ENCODE data around the gene COPG2. TPM values are rescaled to one million over a fixed set of nuclear protein-coding genes. Genes with fewer than 3 reads are reported as not detected.
"Not testable (repeated sequence)": the region's sequence is repeated elsewhere in the genome, so short reads cannot be mapped to it uniquely, and the experiment has no call there.

COPG2 gene
- total RNA-seq, 1 donor from 2014 or later: 167 TPM

- Histone ChIP-seq H3K4me1 (no peaks in the 10 kb centered on the region), H3K27ac (no peak overlapping the region), H3K4me3 (no peak overlapping the region), H3K9ac (no peak overlapping the region), H2AFZ (replicated peaks) (no peak overlapping the region), H3K4me2 (no peak overlapping the region), H3K9me3 (ENCODE audit: low read depth) (no peaks in the 10 kb centered on the region), H3K36me3 (peaks cover 53% of the 10 kb centered on the region), H3K79me2 (ENCODE audit: low read depth) (no peaks in the 10 kb centered on the region), H3F3A (ENCODE audit: low read depth) (no peaks in the 10 kb centered on the region), H3K27me3 (no peaks in the 10 kb centered on the region), H4K20me1 (ENCODE audit: low read depth) (no peaks in the 10 kb centered on the region)
- H3K36me3 Mint-ChIP-seq: peaks cover 70% of the 10 kb centered on the region
- TF ChIP-seq, protein P1, sequence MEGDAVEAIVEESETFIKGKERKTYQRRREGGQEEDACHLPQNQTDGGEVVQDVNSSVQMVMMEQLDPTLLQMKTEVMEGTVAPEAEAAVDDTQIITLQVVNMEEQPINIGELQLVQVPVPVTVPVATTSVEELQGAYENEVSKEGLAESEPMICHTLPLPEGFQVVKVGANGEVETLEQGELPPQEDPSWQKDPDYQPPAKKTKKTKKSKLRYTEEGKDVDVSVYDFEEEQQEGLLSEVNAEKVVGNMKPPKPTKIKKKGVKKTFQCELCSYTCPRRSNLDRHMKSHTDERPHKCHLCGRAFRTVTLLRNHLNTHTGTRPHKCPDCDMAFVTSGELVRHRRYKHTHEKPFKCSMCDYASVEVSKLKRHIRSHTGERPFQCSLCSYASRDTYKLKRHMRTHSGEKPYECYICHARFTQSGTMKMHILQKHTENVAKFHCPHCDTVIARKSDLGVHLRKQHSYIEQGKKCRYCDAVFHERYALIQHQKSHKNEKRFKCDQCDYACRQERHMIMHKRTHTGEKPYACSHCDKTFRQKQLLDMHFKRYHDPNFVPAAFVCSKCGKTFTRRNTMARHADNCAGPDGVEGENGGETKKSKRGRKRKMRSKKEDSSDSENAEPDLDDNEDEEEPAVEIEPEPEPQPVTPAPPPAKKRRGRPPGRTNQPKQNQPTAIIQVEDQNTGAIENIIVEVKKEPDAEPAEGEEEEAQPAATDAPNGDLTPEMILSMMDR (IDR thresholded peaks at IDR 0.05): no peak
- TF ChIP-seq EZH2phosphoT487 (IDR thresholded peaks at IDR 0.05) (no peak), EZH2 (IDR thresholded peaks at IDR 0.05) (no peak)
- H3K4me3 Mint-ChIP-seq: no peak overlapping the region
- H3K27me3 Mint-ChIP-seq (ENCODE audit: insufficient read depth, low read depth): no peaks in the 10 kb centered on the region
- H3K27ac Mint-ChIP-seq: no peak overlapping the region
- H3K4me1 Mint-ChIP-seq: no peaks in the 10 kb centered on the region
- DNase-seq (ENCODE audit: low spot score): no peak
- H3K9me3 Mint-ChIP-seq: peaks cover 2% of the 10 kb centered on the region
Measured at GRCh38 chr7:130611218-130611617, 57.3 kb downstream of the COPG2 start.

GRCh38 chr7:130607066-130607465 is 61.5 kb downstream of the COPG2 start:
- H2AFZ ChIP-seq (replicated peaks): not testable (repeated sequence)

GRCh38 chr7:130606161-130606560 is 62.4 kb downstream of the COPG2 start:
- H3K4me3 ChIP-seq: no peak overlapping the region
- H3K9me3 ChIP-seq (ENCODE audit: low read depth): no peaks in the 10 kb centered on the region
- H3K4me1 Mint-ChIP-seq: no peaks in the 10 kb centered on the region
- H3K9me3 Mint-ChIP-seq: peaks cover 2% of the 10 kb centered on the region
- no peak overlapping the region for H3K4me2 ChIP-seq
- H2AFZ ChIP-seq (replicated peaks): no peak overlapping the region
- no peak overlapping the region for H3K9ac ChIP-seq
- H3K36me3 ChIP-seq: peaks cover 37% of the 10 kb centered on the region
- no peak for DNase-seq (ENCODE audit: low spot score)
- no peaks in the 10 kb centered on the region for H3K79me2 ChIP-seq (ENCODE audit: low read depth)
- no peak overlapping the region for H3K27ac Mint-ChIP-seq
- peaks cover 65% of the 10 kb centered on the region for H3K36me3 Mint-ChIP-seq
- no peak overlapping the region for H3K4me3 Mint-ChIP-seq
- no peak overlapping the region for H3K27ac ChIP-seq
- no peaks in the 10 kb centered on the region for H3F3A ChIP-seq (ENCODE audit: low read depth)
- TF ChIP-seq, protein P1 (IDR thresholded peaks at IDR 0.05): no peak
- TF ChIP-seq EZH2phosphoT487 (IDR thresholded peaks at IDR 0.05): no peak
- TF ChIP-seq EZH2 (IDR thresholded peaks at IDR 0.05): no peak
- no peaks in the 10 kb centered on the region for H3K4me1 ChIP-seq
- H3K27me3 ChIP-seq: no peaks in the 10 kb centered on the region
- H4K20me1 ChIP-seq (ENCODE audit: low read depth): no peaks in the 10 kb centered on the region
- no peaks in the 10 kb centered on the region for H3K27me3 Mint-ChIP-seq (ENCODE audit: insufficient read depth, low read depth)

More at GRCh38 chr7:130607066-130607465, 61.5 kb downstream of the COPG2 start:
- H3K4me3 Mint-ChIP-seq; H3K4me3 ChIP-seq; H3F3A ChIP-seq (ENCODE audit: low read depth); H3K4me1 ChIP-seq; H3K27ac ChIP-seq; H3K27ac Mint-ChIP-seq; DNase-seq (ENCODE audit: low spot score); H3K27me3 ChIP-seq; H3K9ac ChIP-seq; H3K4me2 ChIP-seq; H3K27me3 Mint-ChIP-seq (ENCODE audit: insufficient read depth, low read depth); H4K20me1 ChIP-seq (ENCODE audit: low read depth); H3K9me3 ChIP-seq (ENCODE audit: low read depth); H3K79me2 ChIP-seq (ENCODE audit: low read depth); H3K4me1 Mint-ChIP-seq; H3K9me3 Mint-ChIP-seq: not testable (repeated sequence)
- peaks cover 66% of the 10 kb centered on the region for H3K36me3 Mint-ChIP-seq
- peaks cover 44% of the 10 kb centered on the region for H3K36me3 ChIP-seq

DNA sequence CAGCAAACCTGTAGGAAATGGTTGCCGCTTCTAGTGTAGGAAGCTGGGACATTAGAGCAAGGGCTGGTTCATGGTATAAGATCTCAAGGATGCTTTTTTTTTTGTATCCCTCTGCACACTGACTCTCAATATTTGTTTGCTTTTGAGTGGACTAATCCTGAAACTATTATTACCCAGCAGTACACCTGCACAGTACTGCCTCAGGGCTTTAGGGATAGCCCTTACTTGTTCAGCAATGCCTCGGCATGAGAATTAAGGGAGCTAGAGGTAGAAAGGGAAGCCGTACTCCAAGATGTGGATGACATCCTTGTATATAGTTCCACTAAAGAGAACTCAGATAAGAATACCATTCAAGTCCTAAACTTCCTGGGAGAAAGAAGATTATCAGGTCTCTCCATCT is 70.5 kb downstream of the COPG2 start:
- Histone ChIP-seq H3K27me3 (no peaks in the 10 kb centered on the region), H3K4me3 (no peak overlapping the region), H3K27ac (no peak overlapping the region), H3F3A (ENCODE audit: low read depth) (no peaks in the 10 kb centered on the region), H3K4me2 (no peak overlapping the region), H3K9me3 (ENCODE audit: low read depth) (no peaks in the 10 kb centered on the region), H3K79me2 (ENCODE audit: low read depth) (no peaks in the 10 kb centered on the region), H3K4me1 (no peaks in the 10 kb centered on the region), H3K9ac (no peak overlapping the region), H4K20me1 (ENCODE audit: low read depth) (no peaks in the 10 kb centered on the region), H3K36me3 (no peaks in the 10 kb centered on the region), H2AFZ (replicated peaks) (no peak overlapping the region)
- no peaks in the 10 kb centered on the region for H3K4me1 Mint-ChIP-seq
- no peak for DNase-seq (ENCODE audit: low spot score)
- H3K27ac Mint-ChIP-seq: no peak overlapping the region
- no peak overlapping the region for H3K4me3 Mint-ChIP-seq
- TF ChIP-seq, protein P1 (IDR thresholded peaks at IDR 0.05): no peak
- no peak for TF ChIP-seq EZH2phosphoT487 (IDR thresholded peaks at IDR 0.05)
- no peak for TF ChIP-seq EZH2 (IDR thresholded peaks at IDR 0.05)
- H3K36me3 Mint-ChIP-seq: peaks cover 26% of the 10 kb centered on the region
- no peaks in the 10 kb centered on the region for H3K27me3 Mint-ChIP-seq (ENCODE audit: insufficient read depth, low read depth)
- H3K9me3 Mint-ChIP-seq: peaks cover 4% of the 10 kb centered on the region
